ENCODE data around the gene CNTNAP3.
"Not testable (repeated sequence)": the region's sequence is repeated elsewhere in the genome, so short reads cannot be mapped to it uniquely, and the experiment has no call there.

- not testable (repeated sequence) for TF ChIP-seq NRF1 (IDR thresholded peaks at IDR 0.05; ENCODE audit: low read depth, low read length); CHD2 (IDR thresholded peaks at IDR 0.05; ENCODE audit: low read length); CTCF (IDR thresholded peaks at IDR 0.05; ENCODE audit: control extremely low read depth in 1 of 3, insufficient read depth in 1 of 3, low read depth in 1 of 3, low read length in 3 of 3); CREB1 (IDR thresholded peaks at IDR 0.05); POLR2A (IDR thresholded peaks at IDR 0.05; ENCODE audit: control extremely low read depth in 1 of 2, low read depth in 2 of 2, low read length in 2 of 2); HDAC2 (IDR thresholded peaks at IDR 0.05; ENCODE audit: borderline replicate concordance in 1 of 2, low read depth in 2 of 2, low read length in 2 of 2); SP2 (IDR thresholded peaks at IDR 0.05; ENCODE audit: low read length); EZH2 (IDR thresholded peaks at IDR 0.05; ENCODE audit: low read depth, low read length, severe bottlenecking)
These were observed 55.6 kb downstream of the CNTNAP3 start for GRCh38 chr9:39232130-39232991.

Measured in H1 (cell line).